ENCODE results near the gene FOXR1.
A peak's percentile ranks its signal among the peaks of the same experiment; 100 is the strongest.

Gene FOXR1, protein sequence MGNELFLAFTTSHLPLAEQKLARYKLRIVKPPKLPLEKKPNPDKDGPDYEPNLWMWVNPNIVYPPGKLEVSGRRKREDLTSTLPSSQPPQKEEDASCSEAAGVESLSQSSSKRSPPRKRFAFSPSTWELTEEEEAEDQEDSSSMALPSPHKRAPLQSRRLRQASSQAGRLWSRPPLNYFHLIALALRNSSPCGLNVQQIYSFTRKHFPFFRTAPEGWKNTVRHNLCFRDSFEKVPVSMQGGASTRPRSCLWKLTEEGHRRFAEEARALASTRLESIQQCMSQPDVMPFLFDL

DNA sequence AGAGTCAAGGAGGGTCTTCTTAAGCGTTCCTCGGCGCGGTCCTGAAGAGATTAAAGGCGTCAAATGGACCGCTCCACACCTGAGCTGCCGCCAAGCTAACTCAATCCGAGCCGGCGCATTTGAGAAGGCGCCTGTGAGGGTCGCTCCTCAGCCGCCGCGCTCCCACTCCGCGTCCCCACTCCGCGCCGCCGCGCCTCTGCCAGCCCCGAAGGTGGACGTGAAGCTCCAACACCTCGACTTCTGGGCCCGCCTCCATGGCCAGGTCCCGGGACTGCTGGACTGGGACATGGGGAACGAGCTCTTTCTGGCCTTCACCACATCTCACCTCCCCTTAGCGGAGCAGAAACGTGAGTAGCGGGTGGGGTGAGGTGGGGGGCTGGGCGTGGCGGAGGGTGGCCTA is at the start of gene FOXR1:
Gene FOXR1 (plus strand): TSS at position 116 of the 400 bp plus-strand sequence. CDS start 171 bp downstream, at position 287.
- DNase-seq (ENCODE audit: low spot score): no peak

DNA sequence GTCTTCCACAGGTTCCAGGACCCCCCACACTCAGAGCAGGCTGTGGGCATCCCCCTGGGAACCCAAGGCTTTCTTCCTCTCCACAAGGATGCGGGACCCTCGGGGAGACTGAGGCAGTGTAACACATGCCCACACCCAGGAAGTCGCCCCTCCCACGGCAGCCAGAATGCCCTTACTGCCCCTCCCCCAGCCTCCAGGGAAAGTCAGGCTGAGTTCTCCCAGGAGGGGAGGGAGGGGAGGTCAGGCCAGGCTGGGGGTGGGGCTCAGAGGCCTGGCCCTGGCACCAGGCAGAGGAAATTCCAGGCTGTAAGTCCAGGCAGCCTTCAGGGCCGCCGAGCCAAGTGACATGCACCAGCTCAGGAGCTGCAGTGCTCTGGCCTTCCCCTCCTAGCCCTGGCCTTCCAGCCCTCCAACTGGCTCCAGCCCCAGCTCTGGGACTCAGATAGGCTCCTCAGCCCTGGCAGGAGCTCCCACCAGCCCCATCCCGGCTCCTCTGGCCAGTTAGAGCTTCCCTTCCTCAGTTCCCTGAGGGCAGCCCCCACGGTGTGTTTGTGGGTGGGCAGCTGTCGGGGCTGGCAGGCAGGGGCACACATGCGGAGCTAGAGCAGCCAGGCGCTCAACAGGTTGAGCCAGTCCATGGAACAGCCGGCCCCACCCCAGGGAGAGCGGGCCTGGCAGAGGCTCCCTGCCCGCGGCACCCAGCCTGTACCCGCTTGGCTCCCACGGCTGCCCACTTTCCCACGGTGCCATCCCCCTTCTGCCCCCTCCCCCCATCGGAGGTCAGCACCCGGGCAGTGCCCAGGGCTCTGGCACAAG is 49.4 kb upstream of the FOXR1 start:
- DNase-seq (ENCODE audit: low spot score): peak; percentile 68

DNA sequence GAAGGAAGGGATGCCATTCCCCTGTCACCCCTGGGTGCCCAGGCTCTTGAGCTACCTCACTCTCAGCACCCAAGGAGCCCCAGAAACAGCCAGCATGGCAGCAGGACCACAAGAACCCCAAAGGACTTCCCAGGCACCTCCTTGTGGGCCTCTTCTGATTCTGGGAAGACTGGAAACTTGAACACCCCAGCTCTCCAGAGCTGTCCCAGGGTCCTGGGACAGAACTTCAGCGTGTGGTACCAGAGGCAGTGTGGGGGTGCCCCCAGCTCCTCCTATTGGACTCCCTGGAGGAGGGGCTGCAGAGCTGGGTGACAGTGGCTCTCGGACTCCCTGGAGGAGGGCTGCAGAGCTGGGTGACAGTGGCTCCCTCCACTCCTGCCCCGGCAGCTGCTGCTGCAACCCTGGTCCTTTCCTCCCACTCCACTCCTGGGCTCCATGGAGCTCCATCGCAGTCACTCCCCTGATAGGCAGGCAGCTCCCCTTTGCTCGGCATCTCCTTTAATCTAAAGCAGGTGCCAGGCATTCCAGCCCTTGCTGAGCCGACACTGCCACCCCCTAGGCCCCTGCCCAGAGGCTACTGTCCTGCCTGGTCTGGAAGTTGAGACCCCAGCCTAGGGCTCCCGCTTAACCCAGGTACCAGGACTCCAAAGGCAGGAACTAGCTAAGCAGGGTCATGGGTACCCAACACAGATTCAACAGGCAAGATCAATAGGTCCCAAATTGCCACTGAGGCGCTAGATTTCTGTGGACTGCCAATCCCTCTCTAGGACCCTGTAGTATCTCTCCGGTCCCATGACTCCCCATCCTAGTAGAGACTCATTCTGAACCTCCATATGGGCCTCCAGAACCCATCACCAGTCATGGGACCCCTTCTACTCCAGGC is 48.6 kb upstream of the FOXR1 start:
- DNase-seq (ENCODE audit: low spot score): no peak

DNA sequence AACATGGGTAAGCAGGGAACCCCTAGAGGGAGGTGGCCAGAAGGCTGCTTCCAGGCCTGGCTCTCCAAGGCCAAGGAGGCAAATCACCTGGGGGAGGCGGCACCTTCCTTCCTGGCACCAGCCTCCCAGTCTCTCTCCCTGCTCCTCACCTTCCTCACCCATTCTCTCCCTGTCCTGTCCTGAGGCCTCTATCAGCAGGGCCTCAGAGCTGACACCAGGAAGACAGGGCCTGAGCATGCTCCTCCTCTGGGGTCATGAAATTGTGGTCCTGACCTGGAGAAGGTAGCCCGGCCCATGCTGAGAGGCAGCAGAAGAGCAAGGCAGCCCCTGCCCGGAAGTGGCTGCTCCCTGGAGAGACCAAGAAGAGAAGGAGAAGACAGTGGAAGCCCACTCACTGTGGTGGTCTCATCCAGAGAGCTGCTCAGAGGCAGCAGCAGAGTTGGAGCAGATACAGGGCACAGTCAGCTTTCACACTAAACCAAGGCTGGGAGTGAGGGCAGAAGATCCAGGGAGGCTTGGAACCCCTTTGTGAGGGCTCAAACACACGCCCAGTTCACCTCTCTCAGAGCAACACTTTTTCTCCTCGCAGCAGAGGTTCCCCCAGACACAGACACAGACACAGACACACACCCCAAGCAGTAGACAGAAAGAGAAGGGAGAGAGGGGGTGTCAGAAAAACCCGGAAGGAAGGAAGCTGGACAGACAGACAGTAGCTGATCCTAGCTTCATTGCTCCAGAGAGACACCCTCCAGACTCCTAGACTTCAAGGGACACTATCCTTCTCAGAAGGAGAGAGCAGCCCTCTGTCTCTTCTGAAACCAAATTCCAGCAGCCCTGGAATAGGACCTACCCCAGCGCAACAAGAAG is 47.6 kb upstream of the FOXR1 start:
- no peak for DNase-seq (ENCODE audit: low spot score)

DNA sequence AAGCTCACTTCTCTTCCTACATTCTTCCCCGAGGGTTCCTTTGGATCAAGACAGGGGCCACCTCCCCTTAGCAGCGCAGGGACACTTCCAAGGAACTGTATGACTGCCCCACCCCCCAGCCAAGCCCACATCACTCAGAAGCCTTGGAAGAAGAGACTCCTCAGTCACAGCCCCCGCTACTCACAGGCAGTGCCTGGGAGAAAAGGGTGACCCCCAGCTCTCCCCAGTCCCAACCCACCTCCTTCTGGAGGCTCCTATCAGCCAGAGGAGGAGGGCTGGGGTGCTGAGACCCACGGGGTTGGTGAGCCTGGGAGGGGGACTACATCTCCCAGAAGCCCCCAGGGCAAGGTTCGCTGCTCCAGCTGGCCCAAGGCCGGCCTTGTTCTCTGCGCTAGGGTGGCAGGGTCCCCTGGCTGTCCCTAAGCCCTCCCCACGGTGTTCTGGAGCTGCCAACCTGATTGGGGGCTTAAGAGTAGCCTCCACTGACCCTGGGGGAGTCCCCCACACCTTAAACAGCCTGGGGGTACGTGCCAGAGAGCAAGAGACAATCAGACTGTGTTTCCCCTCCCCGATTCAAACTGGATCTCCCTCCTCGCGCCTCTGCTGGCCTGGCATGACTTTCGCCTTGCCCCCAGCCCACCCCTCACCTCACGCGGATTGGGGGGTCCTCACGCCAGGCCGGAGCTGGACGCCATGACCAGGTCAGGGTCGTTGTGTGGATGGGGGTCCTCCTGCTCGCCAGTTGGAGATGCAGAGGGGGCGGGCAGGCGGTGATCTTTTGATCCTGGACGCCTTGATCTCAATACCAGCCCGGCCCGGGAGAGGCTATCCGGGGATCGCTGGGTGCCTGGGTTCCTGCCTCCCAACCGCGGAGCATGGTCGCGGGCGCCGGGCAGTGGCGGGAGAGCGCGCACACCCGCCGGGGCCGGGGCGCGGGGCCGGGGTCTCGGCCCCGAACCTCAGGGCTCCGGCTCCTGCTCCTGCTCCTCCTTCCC is 46.7 kb upstream of the FOXR1 start:
- DNase-seq (ENCODE audit: low spot score): no peak

DNA sequence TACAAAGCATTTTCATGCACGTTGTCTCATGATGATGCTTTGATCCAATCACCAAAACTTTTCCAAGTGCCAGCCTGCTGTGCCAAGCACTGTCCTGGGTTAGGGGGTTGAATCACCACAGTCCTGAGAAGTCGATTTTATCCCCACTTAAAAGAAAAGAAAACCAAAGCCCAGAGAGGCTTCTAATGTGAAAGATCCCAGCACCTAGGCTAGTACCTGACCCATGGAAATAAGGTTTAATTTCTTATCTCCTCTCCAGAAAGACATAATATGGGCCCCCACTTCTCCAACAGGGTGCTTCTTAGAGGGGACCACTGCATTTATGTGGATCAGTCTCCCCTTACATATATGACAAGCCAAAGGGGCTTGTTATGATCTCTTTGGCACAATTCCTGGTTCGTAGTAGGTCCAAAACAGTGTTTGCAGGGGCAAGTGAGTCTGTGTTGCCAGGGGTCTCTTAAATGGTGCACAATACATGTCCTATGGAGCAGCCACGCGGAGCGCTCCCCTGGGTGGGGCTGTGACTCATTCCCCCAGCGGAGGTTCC is 43.9 kb upstream of the FOXR1 start:
- DNase-seq (ENCODE audit: low spot score): no peak

DNA sequence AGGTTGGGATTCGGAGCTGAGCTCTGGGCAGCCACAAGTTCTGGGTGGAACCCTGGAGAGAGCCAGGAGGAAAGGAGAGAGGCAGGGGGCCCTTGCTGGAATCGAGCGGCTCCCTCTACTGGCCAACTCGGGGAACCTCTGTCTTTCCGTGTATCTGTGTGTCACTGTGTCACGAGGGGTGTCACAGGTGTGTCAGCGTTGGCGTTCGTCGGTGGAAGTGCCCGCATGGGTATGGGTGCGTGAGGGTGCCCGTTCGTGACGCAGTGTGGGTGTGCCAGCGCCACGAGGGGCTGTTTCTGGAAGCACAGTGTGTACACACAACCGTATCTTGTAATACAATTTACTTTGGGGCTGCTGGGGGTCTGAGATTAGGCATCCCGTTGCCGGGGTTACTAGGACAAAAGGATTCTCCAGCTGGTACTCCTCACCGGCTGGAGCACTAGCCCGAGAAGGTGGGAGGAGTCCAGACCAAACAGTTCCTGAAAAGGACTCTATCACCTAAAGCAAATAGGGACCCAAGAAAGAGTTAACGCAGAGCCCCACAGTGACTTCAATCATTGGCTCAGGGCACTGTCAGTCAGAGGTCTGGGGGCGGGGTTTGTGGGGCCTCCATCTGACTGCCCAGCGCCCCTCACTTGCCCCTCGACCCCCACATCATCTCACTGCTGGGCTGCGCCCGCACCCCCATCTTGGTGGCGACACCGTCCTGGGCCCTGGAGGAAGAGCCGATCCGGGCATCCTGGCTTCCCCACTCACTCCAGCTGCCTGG is 43.3 kb upstream of the FOXR1 start:
- DNase-seq (ENCODE audit: low spot score): peak; percentile 93

DNA sequence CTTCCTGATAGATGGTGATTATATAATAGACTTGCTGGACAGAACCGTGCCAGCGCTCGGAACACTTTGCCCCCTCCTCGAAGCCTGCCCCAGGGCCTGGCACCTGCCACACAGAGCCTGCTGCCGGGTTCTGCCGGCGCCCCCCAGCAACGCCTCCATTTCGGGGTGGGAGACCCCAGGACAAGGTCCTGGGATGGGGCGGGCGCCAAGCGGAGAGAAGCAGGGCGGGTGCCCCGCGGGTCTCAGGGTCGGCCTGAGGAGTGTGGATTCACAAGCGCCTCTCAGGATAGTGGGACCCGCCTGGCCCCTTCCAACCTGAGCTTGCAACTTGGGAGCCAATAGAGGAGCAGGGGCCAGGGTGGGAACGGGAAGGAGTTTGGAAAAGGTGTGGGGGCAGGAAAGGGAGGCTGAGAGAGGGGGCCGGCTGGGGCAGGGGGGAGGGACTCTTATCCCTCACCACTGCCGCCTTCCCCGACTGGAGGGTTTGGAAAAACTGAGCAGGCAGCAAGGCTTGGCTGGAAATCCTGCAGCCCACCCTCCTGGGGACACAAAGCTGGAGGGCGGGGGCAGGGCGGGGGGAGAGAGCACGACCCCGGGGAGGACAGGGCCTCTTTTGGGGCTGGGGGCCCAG is 42.6 kb upstream of the FOXR1 start:
- DNase-seq (ENCODE audit: low spot score): peak; percentile 69

DNA sequence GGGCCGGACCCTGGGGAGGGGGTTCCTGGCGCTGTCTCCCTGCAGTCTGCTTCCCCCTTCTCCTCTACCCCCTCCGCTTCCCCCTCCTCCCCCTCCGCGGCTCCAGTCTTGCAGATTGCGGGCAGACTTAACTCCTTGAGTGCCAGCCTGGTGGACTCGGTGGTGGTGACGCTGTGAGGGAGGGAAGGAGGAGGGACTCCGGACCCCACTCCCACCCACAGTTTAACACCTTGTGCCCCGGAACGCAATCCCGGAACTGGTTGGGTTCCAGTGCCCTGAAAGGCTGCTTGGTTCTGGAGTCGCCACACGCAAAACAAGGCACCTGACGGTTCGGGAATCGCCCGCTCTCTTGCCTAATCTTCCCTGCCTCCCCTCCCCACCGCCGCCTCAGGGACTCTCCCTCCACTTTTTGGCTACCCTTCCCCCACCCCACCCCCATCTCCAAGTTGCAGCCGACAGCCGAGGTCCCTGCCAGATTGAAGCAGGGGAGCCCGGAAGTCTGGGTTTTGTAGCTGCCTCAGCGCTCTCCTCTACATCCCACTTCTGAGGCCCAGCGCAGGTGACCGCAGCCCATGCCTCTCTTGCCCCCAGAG is 42.0 kb upstream of the FOXR1 start:
- peak; percentile 76 for DNase-seq (ENCODE audit: low spot score)

DNA sequence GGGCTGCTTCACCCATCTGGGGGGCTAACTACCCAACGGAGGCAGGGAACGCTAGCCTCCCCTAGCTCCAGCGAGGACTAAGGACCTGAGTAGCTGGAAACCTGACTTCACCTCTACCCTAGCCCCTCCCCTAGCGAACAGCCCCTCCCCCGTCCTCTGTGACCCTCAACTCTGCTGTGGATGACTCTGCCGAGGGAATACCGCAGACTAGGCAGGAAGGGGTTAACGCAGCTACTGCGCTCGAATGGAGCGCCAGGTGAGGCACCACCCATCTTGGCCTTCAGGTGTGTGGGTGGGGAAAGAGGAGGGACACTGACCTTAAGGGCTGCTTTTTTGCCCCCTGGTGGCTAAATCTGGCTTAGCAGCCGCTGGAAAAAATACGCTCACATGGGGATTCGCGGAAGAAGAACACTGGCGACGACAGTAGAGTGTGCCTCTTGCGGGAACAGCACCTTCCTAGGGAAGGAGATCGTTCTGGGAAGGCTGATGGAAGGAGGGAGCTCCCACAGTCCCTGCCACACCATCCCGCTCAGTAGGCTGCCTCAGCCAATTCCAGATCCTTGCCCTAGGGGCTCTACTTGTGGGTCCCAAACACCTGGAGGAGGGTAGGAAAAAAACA is 41.4 kb upstream of the FOXR1 start:
- DNase-seq (ENCODE audit: low spot score): peak; percentile 79

DNA sequence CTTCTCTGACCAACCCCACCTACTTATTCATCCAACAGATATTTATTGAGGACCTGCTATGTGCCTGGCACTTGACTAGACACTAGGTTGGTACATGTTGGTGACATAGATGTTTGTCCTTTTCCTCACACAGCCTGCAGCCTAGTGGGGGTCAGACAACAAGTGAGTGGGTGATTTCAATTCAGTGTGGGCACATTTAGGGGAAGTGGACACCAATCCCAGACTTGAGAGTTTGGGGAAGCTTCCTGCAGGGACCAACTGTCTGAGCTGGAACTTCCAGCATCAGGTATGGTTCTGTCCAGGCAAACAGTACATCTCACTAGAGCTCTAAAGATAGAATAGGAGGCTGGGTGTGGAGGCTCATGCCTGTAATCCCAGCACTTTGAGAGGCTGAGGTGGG is 40.0 kb upstream of the FOXR1 start:
- no peak for DNase-seq (ENCODE audit: low spot score)

DNA sequence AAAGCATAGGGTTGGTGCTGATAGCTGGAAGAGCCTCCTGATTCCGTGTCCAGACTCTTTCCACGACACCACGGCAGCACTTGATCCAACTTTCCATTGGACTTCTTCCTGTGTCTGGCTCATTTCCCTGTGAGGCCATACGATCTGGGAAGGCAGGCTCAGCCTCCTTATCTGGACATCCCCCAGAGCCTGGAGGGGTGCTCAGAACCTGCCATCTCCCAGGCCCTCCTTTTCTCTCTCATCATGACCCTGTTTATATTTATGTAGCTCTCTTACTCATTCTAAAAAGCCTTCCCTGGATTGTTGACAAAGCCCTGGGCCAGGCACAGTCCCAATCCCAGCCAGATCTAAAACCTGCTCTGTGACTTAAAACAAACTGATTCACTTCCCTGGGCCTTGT is 38.1 kb upstream of the FOXR1 start:
- DNase-seq (ENCODE audit: low spot score): no peak

DNA sequence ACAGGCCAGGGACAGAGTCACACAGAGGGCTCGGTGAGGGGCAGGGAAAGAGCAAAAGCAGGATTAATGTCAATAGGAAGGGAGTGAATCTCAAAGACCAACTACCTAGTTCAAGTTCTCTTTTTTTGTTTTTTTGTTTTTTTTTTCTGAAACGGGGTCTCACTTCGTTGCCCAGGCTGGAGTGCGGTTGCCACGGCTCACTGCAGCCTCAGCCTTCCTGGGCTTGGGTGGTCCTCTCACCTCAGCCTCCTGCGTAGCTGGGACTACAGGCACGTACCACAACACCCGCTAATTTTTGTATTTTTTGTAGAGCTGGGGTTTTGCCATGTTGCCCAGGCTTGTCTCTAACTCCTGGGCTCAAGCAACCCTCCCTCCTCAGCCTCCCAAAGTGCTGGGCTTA is 36.2 kb upstream of the FOXR1 start:
- DNase-seq (ENCODE audit: low spot score): no peak

DNA sequence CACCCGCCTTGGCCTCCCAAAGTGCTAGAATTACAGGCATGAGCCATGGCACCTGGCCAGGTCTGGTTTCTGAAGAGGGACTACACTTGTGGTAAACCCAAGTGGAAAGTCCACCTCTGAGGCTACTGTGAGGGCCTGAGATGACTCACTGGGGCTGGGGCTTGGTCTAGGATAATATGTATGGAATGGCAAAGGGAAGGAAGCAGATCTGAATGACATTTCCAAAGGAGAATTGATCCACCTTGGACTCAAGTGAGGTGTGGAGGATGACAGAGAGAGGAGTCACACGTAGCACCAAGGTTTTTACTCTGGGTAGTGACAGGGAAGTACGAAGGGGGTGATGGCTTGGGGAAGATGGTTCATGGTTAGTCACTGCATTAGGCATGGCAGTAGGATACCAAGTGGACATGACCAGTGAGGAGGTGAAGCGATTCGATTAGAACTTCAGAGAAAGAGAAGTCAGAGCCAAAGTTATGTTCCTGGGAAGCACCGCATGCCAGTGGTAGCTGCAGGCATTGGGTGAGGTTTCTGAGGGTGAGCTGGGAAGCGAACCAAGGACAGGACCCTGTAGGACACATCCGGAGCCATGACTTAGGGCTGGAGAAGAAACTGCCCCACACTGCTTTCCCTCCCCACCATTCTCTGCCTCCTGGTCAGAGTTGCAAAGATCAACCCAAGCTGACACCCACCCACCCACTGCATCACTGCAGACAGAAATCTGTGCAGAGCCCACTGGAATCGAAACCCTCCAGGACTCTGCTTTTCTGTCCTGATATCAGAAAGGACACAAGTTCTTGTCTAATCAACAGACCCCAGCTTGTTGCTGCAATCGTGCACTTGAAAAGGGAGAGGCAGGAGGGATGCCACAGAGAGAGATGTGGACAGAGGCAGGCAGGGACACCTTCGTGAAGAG is 32.8 kb upstream of the FOXR1 start:
- peak; percentile 57 for DNase-seq (ENCODE audit: low spot score)

DNA sequence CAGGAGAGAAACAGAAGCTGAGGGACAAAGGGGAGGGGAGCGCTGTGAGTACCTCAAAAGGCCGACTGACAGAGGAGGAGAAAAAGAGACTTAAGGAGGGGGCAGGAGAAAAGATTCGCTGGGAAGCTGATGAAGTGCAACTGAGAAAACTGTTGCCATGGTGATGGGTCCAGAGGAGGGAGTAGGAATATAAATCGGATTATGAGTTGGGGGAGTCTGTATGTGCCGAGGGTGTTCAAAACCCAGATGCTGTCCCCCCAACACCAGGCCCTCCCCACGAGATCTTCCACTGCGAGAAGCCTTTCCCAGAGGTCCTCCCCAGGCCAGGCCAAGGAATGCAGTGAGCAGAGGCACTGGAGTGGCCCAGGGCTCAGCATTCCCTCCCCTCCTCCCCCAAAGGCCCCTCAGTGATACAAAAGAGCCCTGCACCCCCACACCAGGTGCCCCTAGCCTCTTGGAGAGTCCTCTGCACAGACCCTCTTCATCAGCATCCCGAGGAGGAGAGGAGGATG is 32.1 kb upstream of the FOXR1 start:
- no peak for DNase-seq (ENCODE audit: low spot score)

DNA sequence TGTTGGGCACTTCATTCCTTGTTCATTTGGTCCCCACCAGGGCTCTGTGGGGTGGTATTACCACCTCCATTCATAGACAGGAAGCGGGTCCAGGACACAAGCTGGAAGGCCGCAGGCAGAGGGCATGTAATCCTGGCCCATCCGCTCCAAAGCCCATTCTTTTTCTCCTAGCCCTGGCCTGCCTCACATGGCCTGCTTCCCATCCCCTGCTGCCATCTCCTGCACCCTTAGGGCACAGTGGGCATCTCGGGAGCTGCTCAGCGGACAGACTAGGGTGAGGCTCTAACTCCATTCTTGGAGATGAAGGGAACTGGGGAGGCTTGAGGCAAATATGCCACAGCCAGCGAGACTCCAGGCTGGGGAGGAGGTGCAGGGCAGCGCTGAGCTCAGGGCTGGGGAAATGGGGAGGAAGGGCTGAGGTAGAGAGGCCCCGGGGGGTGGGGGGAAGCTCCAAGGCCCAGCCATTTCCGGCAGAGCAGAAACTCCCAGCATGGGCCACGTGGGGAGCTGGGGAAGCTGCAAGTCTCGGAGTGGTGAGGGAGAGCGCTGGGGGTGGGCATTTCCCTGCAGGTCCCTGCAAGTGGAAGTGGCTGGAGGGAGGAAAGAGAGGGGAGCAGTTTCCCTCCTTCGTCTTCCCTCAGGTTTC is 31.5 kb upstream of the FOXR1 start:
- no peak for DNase-seq (ENCODE audit: low spot score)
